Bone marrow (tissue), 2 donors: ENCODE data around the gene ATP8B2.
"Not testable (repeated sequence)": the region's sequence is repeated elsewhere in the genome, so short reads cannot be mapped to it uniquely, and the experiment has no call there.

Experiments
- DNase-seq, 2 donors: peaks; one replicate each; lab custom pipeline; 2025; lab: John Stamatoyannopoulos, UW

The ATP8B2 gene

DNA sequence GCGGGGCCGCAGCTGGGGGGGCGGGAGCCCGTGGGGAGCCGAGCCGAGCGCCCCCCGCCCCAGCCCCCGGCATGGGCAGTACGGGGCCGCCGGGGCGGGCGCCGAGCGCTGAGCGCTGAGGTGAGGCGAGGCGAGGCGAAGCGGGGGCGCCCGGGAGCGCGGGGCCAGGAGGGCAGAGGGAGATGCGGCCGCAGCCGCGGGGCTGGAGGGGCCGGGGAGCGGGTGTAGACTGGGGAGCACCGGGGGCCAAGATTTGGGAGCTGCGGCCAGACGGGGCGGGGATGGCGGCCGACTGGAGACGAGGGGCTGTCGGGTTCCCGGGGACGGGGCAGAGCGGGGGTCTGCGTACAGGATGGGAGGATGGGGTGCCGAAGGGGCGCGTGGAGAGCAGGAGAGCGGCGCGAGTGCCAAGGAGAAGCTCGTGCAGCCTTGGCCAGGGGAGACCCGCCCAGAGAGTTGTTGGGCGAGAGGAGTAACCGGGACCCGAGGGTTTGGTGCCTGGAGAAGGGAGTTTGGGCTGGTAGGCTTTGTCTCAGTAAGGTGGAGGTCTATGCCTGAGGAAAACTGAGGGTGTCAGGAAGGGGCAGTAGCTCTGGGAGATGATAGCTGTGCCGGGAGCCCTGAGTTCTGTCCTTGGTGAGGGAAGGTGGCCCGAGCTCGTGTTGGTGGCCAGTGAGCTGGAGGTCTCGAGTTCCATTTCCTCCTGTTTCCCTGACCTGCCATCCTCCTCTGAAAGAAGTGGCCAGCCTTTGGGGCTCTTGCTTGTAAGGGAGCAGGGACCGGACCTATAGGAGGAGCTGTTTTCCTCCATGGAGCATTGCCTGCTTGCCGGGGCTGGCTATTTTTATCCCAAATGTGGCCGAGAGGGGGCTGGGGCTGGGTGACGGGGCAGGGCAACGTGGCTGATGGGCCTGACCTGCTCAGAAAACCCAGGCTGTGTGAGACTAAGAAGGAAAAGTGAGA is 539 bp downstream of the ATP8B2 start:
- DNase-seq = peak; percentile 23 to 42

DNA sequence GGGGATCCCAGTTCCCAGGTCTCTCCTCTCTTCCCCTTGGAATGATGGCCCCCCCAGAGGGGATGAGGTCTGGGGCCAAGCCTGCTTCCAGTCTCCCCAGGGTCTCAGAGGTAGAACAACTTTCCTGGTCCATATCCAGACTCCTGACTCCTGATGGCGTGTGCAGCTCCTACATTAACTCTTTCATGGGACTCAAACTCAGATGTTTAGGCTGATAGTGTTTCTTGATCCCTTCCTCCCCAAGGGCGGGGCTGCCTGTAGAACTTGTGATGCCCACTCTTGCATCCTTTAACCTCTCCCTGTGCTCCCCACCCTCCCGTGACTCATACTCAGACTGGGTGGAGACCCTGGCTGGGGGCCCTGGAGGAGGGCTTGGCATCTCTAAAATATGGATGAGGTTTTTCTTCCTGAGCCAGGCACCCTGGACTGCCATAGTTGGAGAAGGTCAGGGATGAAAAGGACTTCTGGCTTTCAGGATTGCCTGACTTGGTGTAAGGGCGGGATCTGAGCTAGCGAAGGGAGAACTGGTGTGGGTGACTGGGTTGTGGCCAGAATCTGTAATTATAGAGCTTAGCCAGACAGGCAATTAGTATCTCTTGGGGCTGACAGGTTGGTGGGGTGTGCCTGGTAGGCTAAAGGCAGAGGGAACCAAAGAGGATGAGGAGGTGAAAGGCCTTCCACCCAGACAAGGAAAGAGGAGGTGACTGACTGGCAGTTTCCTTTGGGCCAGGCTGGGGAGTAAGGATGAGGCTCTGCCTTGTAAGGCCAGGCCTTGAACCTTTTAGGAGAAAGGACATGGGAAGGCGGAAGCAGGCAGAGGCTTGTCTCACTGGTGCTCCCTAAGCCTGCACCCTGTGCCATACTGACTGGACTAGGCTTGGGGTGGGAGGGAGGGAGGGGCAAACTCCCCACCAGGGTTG is 1.5 kb downstream of the ATP8B2 start:
- no peak for DNase-seq

DNA sequence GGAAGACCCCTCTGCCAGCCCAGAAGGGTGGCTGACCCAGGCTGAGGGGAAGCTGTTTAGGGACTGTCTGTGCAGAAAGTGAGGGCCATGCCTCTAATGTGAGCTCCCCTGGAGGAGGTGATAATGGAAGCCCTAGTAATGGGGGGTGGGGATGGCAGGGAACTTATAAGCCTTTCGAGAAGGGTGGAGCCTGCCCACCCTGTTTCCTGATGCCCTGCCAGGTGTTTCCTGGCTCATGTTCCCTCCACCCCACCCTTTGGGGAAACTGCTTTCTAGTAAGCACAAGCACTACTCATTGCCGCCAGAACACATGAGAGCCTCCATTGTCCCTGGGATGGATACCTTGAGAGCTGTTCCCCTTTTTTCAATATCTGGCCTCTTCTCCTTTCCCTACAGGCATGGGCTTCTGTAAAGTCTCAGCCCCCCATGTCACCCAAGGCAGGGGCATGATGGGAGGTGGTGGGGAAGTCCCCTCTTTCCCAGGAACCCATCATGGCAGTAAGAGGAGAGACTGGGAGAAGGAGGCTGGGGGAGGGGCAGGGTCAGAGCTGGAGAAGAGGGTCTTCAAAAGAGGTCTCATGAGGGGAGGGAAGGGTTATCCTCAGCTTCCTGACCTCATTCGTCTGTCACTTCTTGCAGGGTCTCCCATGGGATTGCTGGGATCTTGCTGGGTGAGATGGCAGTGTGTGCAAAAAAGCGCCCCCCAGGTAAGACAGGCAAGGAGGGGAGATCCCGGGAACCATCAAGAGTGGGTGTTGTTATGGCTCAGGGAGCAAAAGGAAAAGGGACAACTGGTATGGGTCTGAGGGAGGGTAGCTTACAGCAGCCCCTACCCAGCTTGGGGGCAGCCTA is 2.4 kb downstream of the ATP8B2 start:
- DNase-seq = peak in 1 of 2 donors; percentile 78

DNA sequence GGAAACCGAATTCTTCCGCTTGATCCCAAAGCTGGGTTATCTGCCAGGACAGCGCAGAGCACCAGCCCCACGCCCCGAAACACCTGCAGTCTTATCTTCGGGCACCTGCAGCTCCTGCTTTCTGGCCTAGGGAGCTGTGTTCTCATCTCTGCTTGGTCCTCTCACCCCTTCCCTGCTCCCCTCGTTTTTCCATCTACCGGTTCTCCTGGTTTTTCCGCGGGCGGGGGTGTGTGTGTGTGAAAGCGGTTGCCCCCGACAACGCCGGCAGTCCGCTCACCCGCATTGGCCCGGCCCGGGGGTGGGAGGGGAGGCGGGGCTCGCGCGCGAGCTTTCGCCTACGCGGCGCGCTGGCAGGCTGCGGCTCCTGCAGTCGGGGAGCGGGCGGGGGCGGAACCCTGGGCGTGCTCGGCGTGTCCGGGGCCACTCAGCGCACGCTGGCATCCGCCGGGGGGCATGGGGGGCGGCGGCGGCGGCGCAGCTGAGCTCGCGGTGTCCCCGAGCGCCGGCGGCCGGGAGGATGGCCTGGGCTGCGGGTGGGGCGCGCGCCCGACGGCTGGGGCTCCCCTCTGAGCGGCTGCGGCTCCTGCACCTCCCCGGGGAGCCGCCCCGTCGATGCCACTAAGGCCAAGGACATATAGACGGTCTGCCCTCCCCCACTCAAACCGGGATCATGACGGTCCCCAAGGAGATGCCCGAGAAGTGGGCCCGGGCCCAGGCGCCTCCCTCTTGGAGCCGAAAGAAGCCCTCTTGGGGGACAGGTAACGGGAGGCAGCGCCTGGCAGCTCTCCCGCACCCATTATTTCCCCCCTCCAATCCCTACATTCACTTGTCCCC is 3.2 kb downstream of the ATP8B2 start:
- peak; percentile 26 to 31 for DNase-seq

DNA sequence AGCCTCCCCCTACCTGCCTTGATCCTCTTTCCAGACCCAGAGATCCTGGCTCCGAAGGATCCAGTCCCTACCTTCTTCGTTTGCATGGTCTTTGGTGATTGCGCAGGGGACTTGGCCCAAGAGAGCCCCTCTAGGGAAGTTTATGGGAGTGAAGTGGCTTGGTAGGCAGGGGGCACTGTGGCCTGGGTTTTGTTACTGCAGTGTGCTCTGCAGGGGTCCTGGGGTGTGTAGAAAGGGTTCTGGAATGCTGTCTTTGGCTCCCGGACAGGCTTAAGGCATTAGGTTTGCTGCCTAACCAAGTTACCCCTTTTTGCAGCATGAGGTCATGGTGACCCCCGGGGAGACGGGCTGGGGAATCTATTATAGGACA is 3.8 kb downstream of the ATP8B2 start:
- DNase-seq = no peak

DNA sequence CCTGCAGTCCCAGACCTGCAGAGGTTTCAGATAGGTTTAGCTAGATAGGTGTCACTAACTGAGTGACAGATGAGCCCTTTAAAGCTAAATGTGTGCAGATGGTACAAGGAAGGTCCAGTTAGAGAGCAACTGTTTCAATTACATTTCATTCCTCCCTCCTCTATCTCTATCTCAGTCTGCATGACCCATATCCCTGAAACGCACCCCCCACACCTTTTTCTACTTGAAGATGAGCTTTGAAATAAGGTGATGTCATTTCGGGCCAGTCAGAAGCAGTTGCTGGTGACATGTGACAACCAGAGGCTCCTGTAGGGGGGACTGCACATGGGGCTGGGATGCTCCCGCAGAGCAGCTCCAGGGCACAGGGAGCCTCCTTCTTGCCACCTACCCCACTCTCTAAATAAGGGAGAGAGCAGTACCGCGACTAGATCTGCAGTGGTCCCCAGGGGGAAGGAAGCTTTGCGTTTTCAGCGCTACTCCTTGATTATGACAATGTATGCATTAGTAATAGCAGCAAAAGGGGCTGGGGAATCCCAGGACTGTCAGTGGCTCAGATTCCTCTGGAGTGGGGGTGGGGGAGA is 4.3 kb downstream of the ATP8B2 start:
- DNase-seq = no peak

DNA sequence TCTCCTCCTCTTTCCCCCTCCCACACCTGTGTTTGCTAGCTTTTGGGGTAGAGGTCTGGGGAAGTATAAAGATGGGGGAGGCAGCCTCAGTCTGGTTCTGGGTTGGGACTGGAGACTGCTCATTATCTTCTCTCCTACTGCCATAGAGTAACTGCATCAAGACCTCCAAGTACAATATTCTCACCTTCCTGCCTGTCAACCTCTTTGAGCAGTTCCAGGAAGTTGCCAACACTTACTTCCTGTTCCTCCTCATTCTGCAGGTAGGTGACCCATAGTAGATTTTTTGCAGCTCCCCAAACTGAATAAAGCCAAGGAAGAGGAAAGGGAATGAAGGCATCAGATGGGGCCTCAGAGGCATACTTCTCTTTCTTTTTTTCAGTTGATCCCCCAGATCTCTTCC is 5.3 kb downstream of the ATP8B2 start:
- no peak for DNase-seq

DNA sequence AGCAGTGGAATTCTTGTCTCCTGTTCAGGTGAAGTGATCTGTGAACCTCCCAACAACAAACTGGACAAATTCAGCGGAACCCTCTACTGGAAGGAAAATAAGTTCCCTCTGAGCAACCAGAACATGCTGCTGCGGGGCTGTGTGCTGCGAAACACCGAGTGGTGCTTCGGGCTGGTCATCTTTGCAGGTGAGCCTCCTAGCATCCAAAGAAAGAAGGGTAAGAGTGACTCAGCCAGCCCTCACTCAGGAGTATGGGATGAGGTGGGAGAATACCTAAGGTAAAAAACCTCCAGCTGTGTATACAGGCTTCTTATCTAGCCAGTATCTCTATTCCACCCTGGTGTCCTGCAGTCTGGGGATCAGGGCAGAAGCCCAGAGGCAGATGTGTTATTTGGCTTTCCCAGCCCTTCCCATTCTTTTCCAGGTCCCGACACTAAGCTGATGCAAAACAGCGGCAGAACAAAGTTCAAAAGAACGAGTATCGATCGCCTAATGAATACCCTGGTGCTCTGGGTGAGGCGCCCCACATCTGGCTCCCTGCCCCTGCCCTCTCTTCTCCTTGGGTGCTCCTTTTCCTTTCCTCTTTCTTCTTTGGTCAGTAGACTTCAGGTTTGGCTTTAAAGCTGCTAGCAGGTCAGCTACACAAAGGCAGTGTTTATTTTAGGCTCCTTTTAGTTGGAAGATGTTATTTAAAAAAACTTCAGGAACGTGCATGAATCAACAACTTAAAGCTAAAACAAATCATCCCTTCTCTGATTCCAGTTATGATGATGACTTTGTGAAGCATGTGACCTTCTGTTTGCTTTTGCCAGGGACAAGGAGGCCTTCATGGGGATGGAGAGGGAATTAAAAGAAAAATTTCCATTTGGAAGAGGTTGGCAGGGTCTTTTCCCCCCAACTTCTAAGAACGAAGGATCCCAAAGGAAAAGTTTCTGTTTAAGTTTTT is 9.0 kb downstream of the ATP8B2 start:
- no peak for DNase-seq

DNA sequence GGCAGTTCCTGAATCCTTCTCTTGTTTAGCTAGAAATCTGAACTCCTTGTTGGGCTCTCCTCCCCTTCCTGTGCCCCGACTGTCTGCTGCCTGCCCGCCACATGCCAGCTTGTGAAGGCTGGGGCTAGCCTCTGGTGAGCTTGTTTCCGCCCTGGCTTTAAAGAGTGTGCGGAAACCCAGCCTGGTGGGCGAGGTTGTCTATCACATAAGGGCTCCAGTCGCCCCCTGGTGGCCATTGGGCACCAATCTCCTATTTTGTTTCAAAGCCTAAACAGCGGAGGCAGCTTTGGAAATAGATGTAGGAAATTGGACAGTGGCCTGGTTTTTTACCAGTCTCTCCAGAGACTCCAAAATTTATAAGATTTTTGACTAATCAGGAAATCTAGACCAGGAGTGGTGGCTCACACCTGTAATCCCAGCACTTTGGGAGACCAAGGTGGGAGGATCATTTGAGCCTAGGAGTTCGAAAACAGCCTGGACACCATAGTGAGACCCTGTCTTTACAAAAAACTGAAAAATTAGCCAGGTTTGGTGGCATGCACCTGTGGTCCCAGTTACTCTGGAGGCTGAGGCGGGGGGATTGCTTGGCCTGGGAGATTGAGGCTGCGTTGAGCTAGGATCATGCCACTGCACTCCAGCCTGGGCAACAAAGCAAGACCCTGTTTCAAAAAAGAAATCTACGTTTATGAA is 9.8 kb downstream of the ATP8B2 start:
- DNase-seq = peak; percentile 39 to 92

DNA sequence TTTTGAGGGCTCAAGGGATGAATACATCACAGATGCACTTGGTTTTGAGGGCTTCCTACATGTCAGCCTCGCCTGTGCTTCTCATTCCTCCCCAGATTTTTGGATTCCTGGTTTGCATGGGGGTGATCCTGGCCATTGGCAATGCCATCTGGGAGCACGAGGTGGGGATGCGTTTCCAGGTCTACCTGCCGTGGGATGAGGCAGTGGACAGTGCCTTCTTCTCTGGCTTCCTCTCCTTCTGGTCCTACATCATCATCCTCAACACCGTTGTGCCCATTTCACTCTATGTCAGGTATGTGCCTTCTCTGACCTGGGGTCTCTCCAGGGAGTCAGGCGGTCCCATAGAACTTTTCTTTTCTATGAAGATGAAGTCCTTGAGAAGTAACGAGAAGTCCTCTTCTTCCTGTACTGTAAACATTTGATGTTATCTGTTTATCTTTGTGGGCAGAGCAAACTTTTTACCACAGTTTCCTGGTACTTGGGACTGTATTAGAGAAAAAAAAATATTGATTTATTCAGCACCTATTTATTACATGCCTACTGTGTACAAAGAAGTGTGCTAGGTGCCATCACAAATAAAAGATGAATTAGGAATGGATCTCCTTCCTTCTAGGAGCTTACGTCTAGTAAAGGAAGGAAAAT is 12.0 kb downstream of the ATP8B2 start:
- DNase-seq = no peak

DNA sequence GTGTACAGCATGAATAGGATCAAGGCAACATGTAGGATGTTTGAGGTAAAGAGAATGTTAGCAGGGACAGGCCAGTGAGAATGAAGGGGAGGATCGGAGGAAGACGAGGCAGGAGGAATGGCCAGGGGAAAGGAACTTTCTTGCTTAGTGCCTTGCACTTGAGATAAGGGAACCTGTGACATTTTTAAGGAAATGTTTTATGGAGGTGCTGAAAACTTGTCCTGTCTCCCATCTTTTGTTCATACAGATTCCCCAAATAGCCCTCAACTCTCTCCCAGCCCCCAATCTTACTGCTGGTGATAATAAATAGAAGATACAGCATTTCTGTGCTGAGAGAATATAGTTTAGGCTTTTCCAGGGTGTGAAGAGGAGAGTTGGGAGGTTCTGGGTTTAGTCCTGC is 13.6 kb downstream of the ATP8B2 start:
- DNase-seq = no peak

DNA sequence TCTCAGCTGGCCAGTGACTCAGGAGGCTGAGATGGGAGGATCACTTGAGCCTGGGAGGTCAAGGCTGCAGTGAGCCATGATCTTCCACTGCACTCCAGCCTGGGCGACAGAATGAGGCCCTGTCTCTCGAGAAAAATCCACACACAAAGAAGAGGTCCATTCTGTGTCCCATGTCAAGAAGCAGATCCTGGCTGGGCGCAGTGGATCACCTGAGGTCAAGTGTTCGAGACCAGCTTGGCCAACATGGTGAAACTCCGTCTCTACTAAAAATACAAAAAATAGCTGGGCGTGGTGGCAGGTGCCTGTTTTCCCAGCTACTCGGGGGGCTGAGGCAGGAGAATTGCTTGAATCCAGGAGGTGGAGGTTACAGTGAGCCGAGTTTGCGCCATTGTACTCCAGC is 16.0 kb downstream of the ATP8B2 start:
- DNase-seq = not testable (repeated sequence)

DNA sequence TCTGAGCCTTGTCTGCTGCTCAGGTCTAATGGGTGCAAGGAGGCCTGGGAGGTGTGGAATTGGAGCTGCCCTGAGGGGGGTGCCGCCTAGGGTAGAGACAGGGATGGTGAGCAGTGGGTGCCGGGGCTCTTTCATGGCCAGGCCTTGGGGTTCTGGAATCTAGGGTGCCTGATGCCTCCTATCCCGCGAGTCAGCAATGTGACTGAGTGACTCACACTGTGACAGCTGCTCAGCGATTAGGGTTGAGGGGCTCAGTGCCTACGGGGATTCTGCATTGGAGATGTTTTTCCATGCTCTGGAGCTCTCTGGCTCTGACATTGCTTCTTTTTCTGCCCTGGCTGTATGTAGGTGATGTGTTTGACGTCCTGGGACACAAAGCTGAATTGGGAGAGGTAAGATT is 16.8 kb downstream of the ATP8B2 start:
- no peak for DNase-seq

DNA sequence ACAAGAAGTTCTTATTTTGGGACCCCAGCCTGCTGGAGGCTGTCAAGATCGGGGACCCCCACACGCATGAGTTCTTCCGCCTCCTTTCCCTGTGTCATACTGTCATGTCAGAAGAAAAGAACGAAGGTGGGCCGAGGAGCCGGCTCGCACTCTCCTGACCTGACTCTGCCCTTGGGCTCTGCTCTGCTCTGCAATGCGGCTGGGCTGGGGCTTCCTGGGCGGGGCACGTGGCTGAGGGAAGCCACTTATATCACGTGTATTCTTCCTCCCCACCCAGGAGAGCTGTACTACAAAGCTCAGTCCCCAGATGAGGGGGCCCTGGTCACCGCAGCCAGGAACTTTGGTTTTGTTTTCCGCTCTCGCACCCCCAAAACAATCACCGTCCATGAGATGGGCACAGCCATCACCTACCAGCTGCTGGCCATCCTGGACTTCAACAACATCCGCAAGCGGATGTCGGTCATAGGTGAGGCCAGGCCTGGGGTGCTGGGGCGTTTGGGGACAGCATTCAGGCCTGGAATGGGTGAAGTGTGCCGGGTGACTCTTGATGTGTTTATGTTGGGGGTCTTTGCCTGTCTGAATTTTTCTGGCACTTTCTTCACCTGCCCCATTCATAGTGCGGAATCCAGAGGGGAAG is 17.6 kb downstream of the ATP8B2 start:
- DNase-seq = no peak

DNA sequence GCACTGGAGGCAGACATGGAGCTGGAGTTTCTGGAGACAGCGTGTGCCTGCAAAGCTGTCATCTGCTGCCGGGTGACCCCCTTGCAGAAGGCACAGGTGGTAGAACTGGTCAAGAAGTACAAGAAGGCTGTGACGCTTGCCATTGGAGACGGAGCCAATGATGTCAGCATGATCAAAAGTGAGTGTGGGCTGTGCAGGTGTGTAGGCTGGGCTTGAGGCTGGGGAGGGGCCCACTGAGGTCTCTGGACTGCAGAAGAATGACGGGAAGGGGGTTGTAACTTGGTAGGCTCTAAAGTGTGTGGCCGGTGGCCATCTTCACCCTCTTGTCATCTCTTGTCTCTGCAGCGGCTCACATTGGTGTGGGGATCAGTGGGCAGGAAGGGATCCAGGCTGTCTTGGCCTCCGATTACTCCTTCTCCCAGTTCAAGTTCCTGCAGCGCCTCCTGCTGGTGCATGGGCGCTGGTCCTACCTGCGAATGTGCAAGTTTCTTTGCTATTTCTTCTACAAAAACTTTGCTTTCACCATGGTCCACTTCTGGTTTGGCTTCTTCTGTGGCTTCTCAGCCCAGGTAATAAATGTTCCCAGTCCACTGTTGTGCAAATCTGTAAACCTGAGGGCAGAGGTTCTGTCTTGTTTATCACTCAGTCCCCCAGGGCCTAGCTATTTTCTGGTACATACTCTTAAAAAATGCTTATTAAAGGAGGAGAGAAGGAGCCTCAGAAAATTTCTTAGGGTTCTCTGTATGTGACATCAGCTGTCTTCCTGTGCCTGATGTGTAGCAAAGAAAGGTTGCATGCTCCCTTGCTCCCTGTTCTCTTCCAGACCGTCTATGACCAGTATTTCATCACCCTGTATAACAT is 19.9 kb downstream of the ATP8B2 start:
- no peak for DNase-seq

DNA sequence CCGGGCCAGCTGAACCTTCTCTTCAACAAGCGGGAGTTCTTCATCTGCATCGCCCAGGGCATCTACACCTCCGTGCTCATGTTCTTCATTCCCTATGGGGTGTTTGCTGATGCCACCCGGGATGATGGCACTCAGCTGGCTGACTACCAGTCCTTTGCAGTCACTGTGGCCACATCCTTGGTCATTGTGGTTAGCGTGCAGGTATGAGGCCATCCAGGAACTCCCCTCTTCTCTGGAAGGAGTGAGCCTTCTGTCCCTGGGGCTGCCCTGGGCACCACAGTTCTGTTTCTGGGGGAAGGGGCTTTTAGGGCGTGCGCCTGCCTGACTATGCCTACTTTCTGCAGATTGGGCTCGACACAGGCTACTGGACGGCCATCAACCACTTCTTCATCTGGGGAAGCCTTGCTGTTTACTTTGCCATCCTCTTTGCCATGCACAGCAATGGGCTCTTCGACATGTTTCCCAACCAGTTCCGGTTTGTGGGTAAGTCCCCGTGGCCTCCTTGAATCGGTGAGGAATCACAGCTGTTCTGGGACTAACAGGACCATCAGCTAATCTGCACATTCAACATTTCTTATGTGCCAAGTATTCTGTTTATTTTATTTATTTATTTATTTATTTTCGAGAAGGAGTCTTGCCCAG is 21.1 kb downstream of the ATP8B2 start:
- DNase-seq = no peak
